Measurements from ENCODE around the gene VOPP1. TPM values are rescaled to one million over a fixed set of nuclear protein-coding genes. Genes with fewer than 3 reads are reported as not detected.

VOPP1 gene
- total RNA-seq, 4 donors from 2014 or later, result 15.7 to 24.9 (median 20.3) TPM

- TF ChIP-seq CTCF (IDR thresholded peaks at IDR 0.05) (no peak), POLR2AphosphoS5 (IDR thresholded peaks at IDR 0.05) (no peak), POLR2A (IDR thresholded peaks at IDR 0.05) (no peak), EP300 (IDR thresholded peaks at IDR 0.05) (no peak)
Measured at GRCh38 chr7:55509322-55509721, 63.0 kb downstream of the VOPP1 start.

GRCh38 chr7:55508221-55509011, 63.9 kb downstream of the VOPP1 start:
- Histone ChIP-seq H3K27ac (no peak overlapping the region), H3K4me3 (no peak overlapping the region), H3K36me3 (peaks cover 6% of the 10 kb centered on the region), H3K27me3 (no peaks in the 10 kb centered on the region), H3K4me1 (no peaks in the 10 kb centered on the region), H3K9me3 (no peaks in the 10 kb centered on the region)
- DNase-seq (ENCODE audit: low spot score in 2 of 2), result no peak
- TF ChIP-seq POLR2AphosphoS5 (IDR thresholded peaks at IDR 0.05), result no peak
- TF ChIP-seq CTCF (IDR thresholded peaks at IDR 0.05), result no peak
- no peak for TF ChIP-seq POLR2A (IDR thresholded peaks at IDR 0.05)
- no peak for TF ChIP-seq EP300 (IDR thresholded peaks at IDR 0.05)
- WGBS, result 95% methylated on average over 5 of the region's 5 CpGs

More at GRCh38 chr7:55509322-55509721, 63.0 kb downstream of the VOPP1 start:
- H3K4me3 ChIP-seq, result no peak overlapping the region
- no peaks in the 10 kb centered on the region for H3K9me3 ChIP-seq
- H3K36me3 ChIP-seq, result peaks cover 6% of the 10 kb centered on the region
- WGBS, result 75% methylated on average over 1 of the region's 1 CpG
- no peaks in the 10 kb centered on the region for H3K27me3 ChIP-seq
- no peak for DNase-seq (ENCODE audit: low spot score in 2 of 2)
- H3K27ac ChIP-seq, result no peak overlapping the region
- H3K4me1 ChIP-seq, result no peaks in the 10 kb centered on the region

GRCh38 chr7:55507743-55508142, 64.6 kb downstream of the VOPP1 start:
- H3K36me3 ChIP-seq, result peaks cover 3% of the 10 kb centered on the region
- no peak for TF ChIP-seq CTCF (IDR thresholded peaks at IDR 0.05)
- no peak for TF ChIP-seq POLR2AphosphoS5 (IDR thresholded peaks at IDR 0.05)
- no peak for TF ChIP-seq POLR2A (IDR thresholded peaks at IDR 0.05)
- no peak for TF ChIP-seq EP300 (IDR thresholded peaks at IDR 0.05)
- H3K4me3 ChIP-seq, result no peak overlapping the region
- no peak overlapping the region for H3K27ac ChIP-seq
- no peaks in the 10 kb centered on the region for H3K9me3 ChIP-seq
- H3K27me3 ChIP-seq, result no peaks in the 10 kb centered on the region
- H3K4me1 ChIP-seq, result no peaks in the 10 kb centered on the region
- 90% methylated on average over 5 of the region's 5 CpGs for WGBS
- DNase-seq (ENCODE audit: low spot score in 2 of 2), result no peak

- Histone ChIP-seq H3K4me3 (no peak overlapping the region), H3K4me1 (no peaks in the 10 kb centered on the region), H3K27ac (no peak overlapping the region), H3K36me3 (no peaks in the 10 kb centered on the region), H3K9me3 (no peaks in the 10 kb centered on the region), H3K27me3 (no peaks in the 10 kb centered on the region)
- DNase-seq (ENCODE audit: low spot score in 2 of 2), result no peak
- 91% methylated on average over 10 of the region's 10 CpGs for WGBS
- TF ChIP-seq POLR2A (IDR thresholded peaks at IDR 0.05), result no peak
- no peak for TF ChIP-seq CTCF (IDR thresholded peaks at IDR 0.05)
Measured at GRCh38 chr7:55504967-55505658, 67.2 kb downstream of the VOPP1 start.

GRCh38 chr7:55504093-55504859, 68.0 kb downstream of the VOPP1 start:
- no peak overlapping the region for H3K4me3 ChIP-seq
- no peaks in the 10 kb centered on the region for H3K27me3 ChIP-seq
- no peaks in the 10 kb centered on the region for H3K9me3 ChIP-seq
- no peak for TF ChIP-seq POLR2AphosphoS5 (IDR thresholded peaks at IDR 0.05)
- TF ChIP-seq POLR2A (IDR thresholded peaks at IDR 0.05), result no peak
- no peak for TF ChIP-seq CTCF (IDR thresholded peaks at IDR 0.05)
- no peak for TF ChIP-seq EP300 (IDR thresholded peaks at IDR 0.05)
- DNase-seq (ENCODE audit: low spot score in 2 of 2), result no peak
- no peaks in the 10 kb centered on the region for H3K4me1 ChIP-seq
- no peak overlapping the region for H3K27ac ChIP-seq
- WGBS, result 74% methylated on average over 6 of the region's 6 CpGs
- H3K36me3 ChIP-seq, result no peaks in the 10 kb centered on the region

All from suprapubic skin (tissue), 4 donors.